ENCODE results near the gene SEC14L2. TPM values are rescaled to one million over a fixed set of nuclear protein-coding genes. Genes with fewer than 3 reads are reported as not detected.

The SEC14L2 gene
- total RNA-seq, 1 experiment from 2014 or later, result 8.2 TPM

GRCh38 chr22:30370641-30371230 lies 26.1 kb upstream of the SEC14L2 start:
- Histone ChIP-seq H3K14ac (ENCODE audit: insufficient read depth, low read length) (no peak overlapping the region; the same call in 1 of the 2 replicates), H3K79me2 (ENCODE audit: insufficient read depth, low read length) (no peaks in the 10 kb centered on the region), H4K8ac (replicated peaks; ENCODE audit: insufficient read length, low read depth, low read length) (no peak overlapping the region), H3K9me3 (ENCODE audit: control insufficient read depth, low read depth, low read length) (no peaks in the 10 kb centered on the region), H3K4me1 (ENCODE audit: insufficient read depth, low read length) (no peaks in the 10 kb centered on the region), H3K27ac (ENCODE audit: insufficient read length, low read depth, low read length) (no peak overlapping the region), H3T11ph (ENCODE audit: low read length) (no peak overlapping the region), H3K4ac (ENCODE audit: low read depth, low read length) (no peak overlapping the region), H2AFZ (ENCODE audit: low read length) (no peak overlapping the region), H3K56ac (ENCODE audit: insufficient read length, low read depth, low read length) (no peak overlapping the region), H3K23ac (ENCODE audit: insufficient read length, low read depth, low read length) (no peak overlapping the region), H2AK5ac (ENCODE audit: insufficient read length, low read length) (no peak overlapping the region), H3K27me3 (ENCODE audit: insufficient read depth, low read length) (no peaks in the 10 kb centered on the region), H4K20me1 (ENCODE audit: control insufficient read depth, insufficient read depth, insufficient read length) (no peaks in the 10 kb centered on the region), H3K79me1 (ENCODE audit: insufficient read depth, low read depth, low read length, poor library complexity, severe bottlenecking) (no peaks in the 10 kb centered on the region), H4K91ac (ENCODE audit: insufficient read length, low read depth, low read length) (no peak overlapping the region), H3K18ac (ENCODE audit: insufficient read length, low read depth, low read length) (no peak overlapping the region), H2BK5ac (ENCODE audit: insufficient read length, low read length) (no peak overlapping the region), H2BK12ac (ENCODE audit: insufficient read length, low read depth, low read length) (no peak overlapping the region), H3K4me2 (ENCODE audit: insufficient read depth, insufficient read length, low read length) (no peak overlapping the region), H4K5ac (ENCODE audit: insufficient read length, low read depth, low read length) (no peak overlapping the region), H3K23me2 (ENCODE audit: insufficient read length, low read depth, low read length, poor library complexity, severe bottlenecking) (no peaks in the 10 kb centered on the region), H2BK20ac (ENCODE audit: low read depth, low read length, poor library complexity, severe bottlenecking) (no peak overlapping the region), H2BK120ac (ENCODE audit: low read depth, low read length, poor library complexity, severe bottlenecking) (no peak overlapping the region), H3K9ac (ENCODE audit: extremely low read depth, insufficient read length, low read length) (no peak overlapping the region), H2BK15ac (ENCODE audit: low read depth, low read length) (no peak overlapping the region)
- WGBS (ENCODE audit: extremely low coverage, insufficient read length, low lambda C conversion rate), result no CpG with 5 or more reads among the region's 19 CpGs
- Mint-ChIP-seq H3K27ac (peak overlapping the region; percentile 58 to 83 (median 68); a peak in 4 of 7 replicates), H3K27me3 (ENCODE audit: low read depth) (no peaks in the 10 kb centered on the region; the same call in none of the 2 replicates), H3K9me3 (no peaks in the 10 kb centered on the region), H3K36me3 (ENCODE audit: insufficient read depth in 1 of 3, low read depth in 3 of 3) (peaks cover 3 to 11% (median 11%) of the 10 kb centered on the region in 3 experiments; a peak in 5 of 7 replicates), H3K4me3 (no peak overlapping the region), H3K4me1 (peaks cover 6% of the 10 kb centered on the region in 2 experiments; a peak in 1 of 4 replicates)
- no peak for TF ChIP-seq CTCF (conservative IDR thresholded peaks at IDR 0.05)
- DNase-seq, result no peak
